IPS-15b (cell line): Measurements from ENCODE around the gene SNX12.
A peak's percentile ranks its signal among the peaks of the same experiment; 100 is the strongest.

Experiments used
- H3K27me3 ChIP-seq: one replicate; pipeline ENCODE4 v1.6.1; 2013; ENCODE audit warnings: low read length; ENCODE audit not compliant: control insufficient read depth, insufficient read depth
- H3K36me3 ChIP-seq: one replicate; pipeline ENCODE4 v1.6.1; 2013; ENCODE audit warnings: low read length; ENCODE audit not compliant: control insufficient read depth, insufficient read depth
- H3K4me1 ChIP-seq: one replicate; pipeline ENCODE4 v1.6.1; 2013; ENCODE audit warnings: mild to moderate bottlenecking, low read length; ENCODE audit not compliant: control insufficient read depth, insufficient read depth
- H3K4me3 ChIP-seq: one replicate; pipeline ENCODE4 v1.5.1; 2013; ENCODE audit warnings: low read depth, low read length
- H3K9ac ChIP-seq: one replicate; pipeline ENCODE4 v1.6.1; 2013; ENCODE audit warnings: low read depth, mild to moderate bottlenecking, low read length
- H3K9me3 ChIP-seq: one replicate; pipeline ENCODE4 v1.6.1; 2013; ENCODE audit warnings: mild to moderate bottlenecking, low read length; ENCODE audit not compliant: control insufficient read depth, insufficient read depth

Gene SNX12

GRCh38 chrX:71068044-71068918 is at the start of gene SNX12:
Gene SNX12, minus strand, starts transcription at chrX:71068334. Its CDS starts 28 bp downstream, at chrX:71068306.
- Histone ChIP-seq H3K4me1 (no peaks in the 10 kb centered on the region), H3K9me3 (no peaks in the 10 kb centered on the region), H3K9ac (peak within 1 kb of the TSS; percentile 49), H3K4me3 (peak within 1 kb of the TSS; percentile 84), H3K36me3 (no peaks in the 10 kb centered on the region), H3K27me3 (no peaks in the 10 kb centered on the region)

- Histone ChIP-seq H3K9ac (no peak overlapping the region), H3K4me3 (no peak overlapping the region), H3K4me1 (peaks cover 4% of the 10 kb centered on the region), H3K36me3 (peaks cover 7% of the 10 kb centered on the region), H3K27me3 (peaks cover 32% of the 10 kb centered on the region), H3K9me3 (peaks cover 6% of the 10 kb centered on the region)
These were observed 49.2 kb upstream of the SNX12 start for GRCh38 chrX:71117358-71117757.

DNA sequence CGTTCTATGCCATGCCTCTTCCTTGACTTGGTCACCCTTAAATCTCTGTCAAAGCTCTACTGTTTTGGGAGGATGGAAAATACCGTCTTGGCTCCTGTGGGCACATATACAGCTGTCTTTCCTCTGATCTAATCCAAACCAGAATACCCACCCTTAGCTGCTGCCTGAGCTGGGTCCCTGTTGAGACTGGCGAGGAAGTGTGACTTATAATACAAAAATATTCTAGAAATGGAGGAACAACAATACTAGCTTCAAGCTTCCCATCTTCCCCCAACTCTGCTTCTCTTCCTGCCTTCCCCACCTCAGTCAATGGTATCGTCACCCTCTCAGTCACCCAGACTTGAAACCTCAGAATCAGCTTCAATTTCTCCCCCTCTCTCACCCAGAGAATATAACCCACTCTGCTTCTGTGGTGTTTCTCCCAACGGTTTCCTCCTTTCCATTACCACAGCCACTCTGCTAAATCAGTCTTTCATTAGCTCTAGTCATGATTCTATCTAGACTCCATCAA is 43.8 kb upstream of the SNX12 start:
- H3K4me1 ChIP-seq, result no peaks in the 10 kb centered on the region
- H3K9ac ChIP-seq, result no peak overlapping the region
- H3K27me3 ChIP-seq, result peaks cover 60% of the 10 kb centered on the region

DNA sequence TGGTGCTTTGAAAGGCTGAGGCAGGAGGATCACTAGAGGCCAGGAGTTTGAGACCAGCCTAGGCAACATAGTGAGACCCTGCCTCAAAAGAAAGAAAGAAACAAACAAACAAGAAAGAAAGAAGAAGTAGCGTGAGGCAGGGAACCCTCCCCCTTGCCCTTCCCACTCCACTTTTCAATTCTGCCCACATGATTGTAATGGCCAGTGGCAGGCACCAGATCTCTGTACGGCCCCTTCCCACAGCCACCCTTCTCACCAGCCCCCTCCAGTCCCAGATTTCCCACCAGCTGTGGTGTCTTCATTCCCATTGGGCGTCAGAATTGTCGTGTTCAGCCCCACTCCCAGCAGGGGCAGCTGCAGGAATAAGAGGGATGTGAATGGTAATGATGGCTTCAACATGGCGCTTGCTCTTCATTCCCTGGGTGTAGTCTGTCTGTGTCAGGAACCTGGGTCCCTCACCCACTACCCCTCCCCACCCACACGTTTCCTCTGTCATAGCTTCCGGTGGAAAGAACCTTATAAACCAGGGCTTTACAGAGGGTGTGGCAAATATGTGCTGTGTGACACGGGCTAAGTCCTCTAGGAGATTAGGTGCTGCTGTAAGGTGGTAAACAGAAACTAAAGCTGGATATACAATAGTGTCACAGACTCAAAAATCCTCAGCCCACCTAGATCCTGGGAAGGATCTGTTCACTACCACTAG is 43.2 kb upstream of the SNX12 start, which contains the start of gene IL2RG:
Gene IL2RG (minus strand): TSS at position 437 of the 703 bp plus-strand sequence. CDS start 38 bp downstream, at position 399.
- no peak within 1 kb of the TSS for H3K9ac ChIP-seq
- H3K4me1 ChIP-seq, result no peaks in the 10 kb centered on the region
- H3K4me3 ChIP-seq, result no peak within 1 kb of the TSS
- H3K9me3 ChIP-seq, result no peaks in the 10 kb centered on the region
- H3K27me3 ChIP-seq, result peaks cover 61% of the 10 kb centered on the region
- H3K36me3 ChIP-seq, result no peaks in the 10 kb centered on the region

More for the DNA sequence above, 43.8 kb upstream of the SNX12 start:
- no peaks in the 10 kb centered on the region for H3K9me3 ChIP-seq
- no peak overlapping the region for H3K4me3 ChIP-seq
- no peaks in the 10 kb centered on the region for H3K36me3 ChIP-seq

DNA sequence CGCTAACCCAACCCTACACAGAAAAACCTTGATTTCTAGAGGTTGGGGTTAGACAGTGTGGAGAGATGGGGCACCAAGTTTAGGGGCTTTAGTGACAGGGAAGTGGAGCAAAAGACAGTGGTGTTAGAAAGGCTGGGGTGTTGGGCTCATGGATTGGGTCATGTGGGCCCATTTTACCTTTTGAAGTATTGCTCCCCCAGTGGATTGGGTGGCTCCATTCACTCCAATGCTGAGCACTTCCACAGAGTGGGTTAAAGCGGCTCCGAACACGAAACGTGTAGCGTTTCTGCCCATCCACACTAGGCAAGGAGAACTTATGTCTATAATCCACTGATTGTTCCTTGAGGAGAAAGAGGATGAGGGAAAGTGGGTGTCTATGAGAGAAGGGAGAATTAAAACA is 40.9 kb upstream of the SNX12 start:
- H3K4me1 ChIP-seq, result peaks cover under 1% of the 10 kb centered on the region
- no peak overlapping the region for H3K9ac ChIP-seq
- peaks cover 56% of the 10 kb centered on the region for H3K27me3 ChIP-seq
- no peak overlapping the region for H3K4me3 ChIP-seq
- no peaks in the 10 kb centered on the region for H3K9me3 ChIP-seq
- H3K36me3 ChIP-seq, result no peaks in the 10 kb centered on the region

DNA sequence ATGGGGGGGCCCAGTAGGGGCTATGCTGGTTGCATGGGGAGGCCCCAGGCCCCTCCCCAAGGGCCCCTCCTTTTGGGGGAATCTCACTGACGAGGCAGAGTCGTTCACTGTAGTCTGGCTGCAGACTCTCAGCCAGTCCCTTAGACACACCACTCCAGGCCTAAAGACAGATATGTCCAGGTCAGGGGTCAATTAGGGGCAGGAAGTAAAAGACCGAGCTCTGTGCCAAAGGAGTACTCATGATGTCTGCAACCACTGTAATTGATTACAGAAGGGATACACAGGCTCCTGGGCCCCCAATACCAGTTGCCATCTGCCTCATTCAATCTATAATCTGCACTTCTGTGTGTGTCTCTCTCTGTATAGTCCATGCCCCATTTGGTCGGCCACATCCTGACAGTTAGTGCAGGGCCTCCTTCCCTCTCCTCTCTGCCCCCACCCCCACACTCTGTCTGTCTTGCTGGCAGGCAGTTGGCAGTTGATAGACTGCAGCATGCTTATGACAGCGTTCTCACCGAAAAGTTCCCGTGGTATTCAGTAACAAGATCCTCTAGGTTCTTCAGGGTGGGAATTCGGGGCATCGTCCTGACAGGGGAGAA is 39.7 kb upstream of the SNX12 start:
- H3K9ac ChIP-seq, result no peak overlapping the region
- H3K9me3 ChIP-seq, result no peaks in the 10 kb centered on the region
- H3K4me3 ChIP-seq, result no peak overlapping the region
- H3K27me3 ChIP-seq, result peaks cover 51% of the 10 kb centered on the region
- H3K4me1 ChIP-seq, result peaks cover 4% of the 10 kb centered on the region
- H3K36me3 ChIP-seq, result no peaks in the 10 kb centered on the region

DNA sequence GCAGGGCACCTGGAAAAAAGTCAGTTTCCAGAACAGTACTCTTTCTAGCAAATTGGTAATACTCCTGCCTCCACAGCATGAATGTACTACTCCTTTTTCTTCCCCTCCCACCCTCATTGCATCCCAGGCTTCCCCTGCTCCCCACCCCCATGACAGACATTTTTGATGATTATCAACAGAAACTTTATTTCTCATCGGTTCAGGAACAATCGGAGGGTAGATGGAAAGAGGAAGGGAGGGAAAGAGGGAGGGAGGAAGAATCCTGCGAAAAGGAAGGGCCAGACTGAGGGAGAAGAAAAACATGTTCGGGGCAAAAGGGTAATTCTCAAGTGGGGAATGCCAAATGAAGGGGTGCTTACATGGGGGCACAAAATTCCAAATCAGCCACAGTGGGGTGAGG is 39.1 kb upstream of the SNX12 start:
- H3K4me3 ChIP-seq, result no peak overlapping the region
- no peak overlapping the region for H3K9ac ChIP-seq

GRCh38 chrX:71106427-71106826 is 38.3 kb upstream of the SNX12 start, which contains the start of gene CXorf65:
Gene CXorf65, minus strand, starts transcription at chrX:71106740. Its CDS starts 184 bp downstream, at chrX:71106556.
- Histone ChIP-seq H3K27me3 (peaks cover 46% of the 10 kb centered on the region), H3K36me3 (no peaks in the 10 kb centered on the region), H3K9ac (no peak within 1 kb of the TSS), H3K4me1 (peaks cover 16% of the 10 kb centered on the region), H3K9me3 (no peaks in the 10 kb centered on the region), H3K4me3 (no peak within 1 kb of the TSS)

More for the DNA sequence above, 39.1 kb upstream of the SNX12 start:
- no peaks in the 10 kb centered on the region for H3K36me3 ChIP-seq
- H3K27me3 ChIP-seq, result peaks cover 46% of the 10 kb centered on the region
- H3K4me1 ChIP-seq, result peaks cover 9% of the 10 kb centered on the region
- H3K9me3 ChIP-seq, result no peaks in the 10 kb centered on the region

DNA sequence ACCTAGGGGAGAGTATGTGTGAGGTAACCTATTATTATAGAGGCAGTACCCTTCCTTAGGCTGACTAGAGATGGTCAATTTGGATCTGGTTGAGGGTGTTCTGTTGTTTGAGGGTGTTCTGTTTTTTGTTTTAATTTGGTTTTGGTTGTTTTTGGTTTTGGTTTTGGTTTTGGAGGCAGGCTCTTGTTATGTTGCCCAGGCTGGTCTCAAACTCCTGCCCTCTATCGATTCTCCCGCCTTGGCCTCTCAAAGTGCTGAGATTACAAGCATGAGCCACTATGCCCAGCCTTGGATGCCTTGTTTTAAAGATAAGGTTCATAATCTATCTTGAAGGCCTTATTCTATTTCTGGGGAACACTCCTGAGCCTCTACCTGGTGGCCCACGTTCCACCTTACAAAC is 37.5 kb upstream of the SNX12 start:
- peaks cover 16% of the 10 kb centered on the region for H3K4me1 ChIP-seq
- no peaks in the 10 kb centered on the region for H3K9me3 ChIP-seq
- H3K27me3 ChIP-seq, result peaks cover 44% of the 10 kb centered on the region
- H3K9ac ChIP-seq, result no peak overlapping the region
- no peak overlapping the region for H3K4me3 ChIP-seq
- no peaks in the 10 kb centered on the region for H3K36me3 ChIP-seq

DNA sequence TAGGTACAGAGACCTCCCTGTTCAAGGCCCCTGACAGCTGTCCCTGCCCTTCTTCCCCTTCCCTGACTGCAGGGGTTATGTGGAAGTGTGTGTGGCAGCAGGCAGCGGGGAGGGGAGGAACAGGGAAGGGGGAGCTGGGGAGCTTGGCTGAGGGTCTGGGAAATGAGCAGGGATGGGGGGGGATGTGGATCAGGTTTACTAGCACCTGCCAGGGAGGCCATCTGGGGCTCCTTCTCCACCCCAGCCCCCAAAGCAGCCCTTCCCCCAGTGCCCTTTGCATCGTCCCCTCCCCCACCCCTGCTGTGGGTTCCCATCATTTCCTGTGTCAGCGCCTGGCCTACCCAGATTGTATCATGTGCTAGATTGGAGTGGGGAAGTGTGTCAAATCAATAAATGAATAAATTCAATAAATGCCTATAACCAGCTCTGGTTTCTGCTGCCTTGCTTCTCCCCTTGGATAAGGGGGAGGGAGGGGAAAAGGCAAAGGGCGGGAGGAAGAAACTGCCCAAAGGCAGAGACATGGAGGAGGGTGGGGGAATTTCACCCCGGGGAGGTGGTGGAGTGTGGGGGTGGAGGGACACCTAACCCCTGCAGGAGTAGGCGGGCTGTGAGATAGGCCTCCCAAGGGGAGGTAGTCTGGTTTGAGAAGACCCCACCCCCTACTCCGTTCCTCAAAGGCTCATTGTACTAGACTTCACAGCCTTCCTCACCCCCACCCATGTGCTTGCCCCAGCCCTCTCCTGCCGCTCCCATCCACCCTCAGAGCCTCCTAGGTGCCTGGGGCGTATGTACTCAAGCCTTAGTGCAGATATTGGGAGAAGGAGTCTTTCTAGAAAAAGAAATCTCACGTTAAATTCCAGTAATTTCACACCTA is 35.2 kb upstream of the SNX12 start:
- H3K27me3 ChIP-seq, result peaks cover 28% of the 10 kb centered on the region
- peak overlapping the region; percentile 3 for H3K4me3 ChIP-seq
- peaks cover 19% of the 10 kb centered on the region for H3K4me1 ChIP-seq
- H3K36me3 ChIP-seq, result no peaks in the 10 kb centered on the region
- H3K9me3 ChIP-seq, result no peaks in the 10 kb centered on the region
- H3K9ac ChIP-seq, result no peak overlapping the region

DNA sequence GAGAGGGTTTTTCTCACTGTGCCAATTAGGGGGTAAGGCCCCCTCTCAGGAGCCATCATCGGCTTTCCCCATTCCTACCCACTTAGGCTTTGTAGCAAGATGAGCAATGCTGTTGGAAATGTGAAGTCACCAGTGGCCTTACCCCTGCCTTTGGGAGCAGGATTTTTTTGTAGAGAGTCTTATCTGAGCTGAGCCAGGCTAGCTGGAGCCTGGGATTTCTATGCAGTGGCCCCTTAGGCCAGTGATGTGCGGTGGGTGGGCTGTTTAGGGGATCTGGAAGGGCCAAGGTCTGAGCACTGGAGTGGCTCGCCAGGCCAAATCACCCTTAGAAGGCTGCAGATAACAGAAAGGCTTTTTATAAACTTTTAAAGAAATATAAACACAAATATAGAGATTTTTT is 34.2 kb upstream of the SNX12 start:
- Histone ChIP-seq H3K9me3 (no peaks in the 10 kb centered on the region), H3K4me3 (no peak overlapping the region), H3K9ac (no peak overlapping the region), H3K27me3 (peaks cover 32% of the 10 kb centered on the region), H3K36me3 (no peaks in the 10 kb centered on the region), H3K4me1 (peaks cover 19% of the 10 kb centered on the region)
